NCI-H2196 treated with DMSO at 0.1 percent for 48 hours (cell line): ENCODE data around the gene RLN2.
"Not testable (repeated sequence)": the region's sequence is repeated elsewhere in the genome, so short reads cannot be mapped to it uniquely, and the experiment has no call there.

ENCODE experiments used
- DNase-seq: peaks from one replicate; lab custom pipeline; 2025; ENCODE audit not compliant: unreplicated experiment; lab: John Stamatoyannopoulos, UW

Gene RLN2, protein sequence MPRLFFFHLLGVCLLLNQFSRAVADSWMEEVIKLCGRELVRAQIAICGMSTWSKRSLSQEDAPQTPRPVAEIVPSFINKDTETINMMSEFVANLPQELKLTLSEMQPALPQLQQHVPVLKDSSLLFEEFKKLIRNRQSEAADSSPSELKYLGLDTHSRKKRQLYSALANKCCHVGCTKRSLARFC

GRCh38 chr9:5303840-5304795, at the start of gene RLN2:
TSS of gene RLN2 (minus strand) at chr9:5304716. CDS start at chr9:5304580, 136 bp downstream.
- DNase-seq, result not testable (repeated sequence)

GRCh38 chr9:5354184-5354583, 49.7 kb upstream of the RLN2 start:
- no peak for DNase-seq

- DNase-seq, result no peak
Measured at GRCh38 chr9:5352637-5353248, 48.2 kb upstream of the RLN2 start.

GRCh38 chr9:5338992-5339981, 34.8 kb upstream of the RLN2 start, which contains the start of gene RLN1:
TSS of gene RLN1 (minus strand) at chr9:5339876. CDS start at chr9:5339746, 130 bp downstream.
- DNase-seq, result not testable (repeated sequence)

- no peak for DNase-seq
Measured at GRCh38 chr9:5336688-5337087, 32.2 kb upstream of the RLN2 start.

- not testable (repeated sequence) for DNase-seq
Measured at GRCh38 chr9:5331276-5331675, 26.8 kb upstream of the RLN2 start.

GRCh38 chr9:5326893-5327548, 22.5 kb upstream of the RLN2 start:
- DNase-seq, result no peak

GRCh38 chr9:5326187-5326586, 21.7 kb upstream of the RLN2 start:
- no peak for DNase-seq

DNA sequence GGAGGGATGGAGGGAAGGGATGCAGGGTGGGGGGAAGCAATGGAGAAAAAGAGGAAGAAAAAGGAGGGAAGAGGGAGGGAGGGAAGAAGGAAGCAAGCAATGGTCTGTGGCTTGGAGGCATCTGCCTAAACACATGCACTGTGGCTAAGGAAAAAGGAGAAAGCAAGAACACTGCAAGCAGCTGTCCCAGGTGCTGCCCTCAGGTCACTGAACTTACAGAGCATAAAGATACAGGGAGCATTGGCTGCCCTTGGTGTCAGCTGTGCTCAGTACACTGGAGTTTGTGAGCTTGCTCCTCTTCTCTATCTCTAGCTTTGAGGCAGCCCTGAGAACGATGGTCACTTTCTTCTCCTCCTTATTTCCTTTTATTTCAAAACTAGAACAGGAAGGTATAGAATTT, 17.1 kb upstream of the RLN2 start:
- not testable (repeated sequence) for DNase-seq

DNA sequence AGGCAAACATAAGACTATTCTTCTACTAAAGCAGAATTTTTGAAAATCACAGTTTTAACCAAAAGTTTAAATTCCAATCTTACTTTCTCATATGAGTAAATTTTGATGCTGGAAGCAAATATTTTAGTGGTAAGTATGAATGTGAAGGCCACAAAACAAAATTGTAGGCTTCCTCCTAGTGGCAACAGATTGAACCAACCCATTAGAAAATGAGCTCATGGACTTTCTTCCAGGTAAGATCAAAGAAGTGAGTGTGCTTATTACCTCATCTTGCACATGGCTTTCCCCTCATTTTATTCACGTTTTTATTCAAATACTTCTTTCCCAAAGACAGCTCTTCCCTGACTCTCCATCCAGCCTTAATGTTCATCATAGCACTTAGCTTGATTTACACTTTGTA, 16.5 kb upstream of the RLN2 start:
- no peak for DNase-seq

DNA sequence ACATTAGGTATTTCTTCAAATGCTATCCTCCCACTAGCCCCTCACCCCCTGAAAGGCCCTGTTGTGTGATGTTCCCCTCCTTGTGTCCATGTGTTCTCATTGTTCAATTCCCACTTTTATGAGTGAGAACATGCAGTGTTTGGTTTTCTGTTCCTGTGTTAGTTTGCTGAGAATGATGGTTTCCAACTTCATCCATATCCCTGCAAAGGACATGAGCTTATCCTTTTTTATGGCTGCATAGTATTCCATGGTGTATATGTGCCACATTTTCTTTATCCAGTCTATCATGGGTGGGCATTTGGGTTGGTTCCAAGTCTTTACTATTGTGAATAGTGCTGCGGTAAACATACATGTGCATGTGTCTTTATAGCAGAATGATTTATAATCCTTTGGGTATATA, 11.9 kb upstream of the RLN2 start:
- DNase-seq, result not testable (repeated sequence)

- no peak for DNase-seq
Measured at GRCh38 chr9:5315187-5315923, 10.8 kb upstream of the RLN2 start.

DNA sequence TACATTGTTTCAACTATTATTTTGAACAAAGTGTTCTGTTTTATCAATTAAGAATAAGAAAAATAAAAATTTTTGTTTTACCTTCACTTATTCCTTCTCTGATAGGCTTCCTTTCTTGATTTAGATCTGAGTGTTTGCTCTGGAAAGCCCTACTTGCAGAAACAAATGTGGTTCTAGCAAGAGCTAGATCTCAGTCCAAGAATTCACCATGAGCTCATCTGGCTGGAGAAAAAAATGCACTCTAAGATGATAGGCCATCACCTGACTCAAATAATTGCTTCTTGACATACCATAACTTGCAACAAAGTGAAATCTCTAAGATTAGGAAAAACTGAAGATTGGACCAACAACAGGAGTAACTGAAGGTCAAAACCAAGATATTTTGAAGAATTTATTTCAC, 6.3 kb upstream of the RLN2 start:
- DNase-seq, result no peak

- no peak for DNase-seq
Measured at GRCh38 chr9:5305741-5306140, 1.2 kb upstream of the RLN2 start.

GRCh38 chr9:5301544-5301943, 3.0 kb downstream of the RLN2 start:
- no peak for DNase-seq

- no peak for DNase-seq
Measured at GRCh38 chr9:5292141-5292540, 12.4 kb downstream of the RLN2 start.

DNA sequence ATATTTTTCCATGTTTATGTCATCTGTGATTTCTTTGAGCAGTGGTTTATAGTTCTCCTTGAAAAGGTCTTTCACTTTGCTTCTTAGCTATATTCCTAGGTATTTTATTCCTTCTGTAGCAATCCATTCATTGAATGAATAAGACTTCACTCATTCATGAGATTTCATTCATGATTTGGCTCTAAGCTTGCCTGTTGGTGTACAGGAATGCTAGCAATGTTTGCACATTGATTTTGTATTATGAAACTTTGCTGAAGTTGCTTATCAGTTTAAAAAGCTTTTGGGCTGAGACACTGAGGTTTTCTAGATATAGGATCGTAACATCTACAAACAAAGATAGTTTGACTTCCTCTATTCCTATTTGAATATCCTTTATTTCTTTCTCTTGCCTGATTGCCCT, 15.9 kb downstream of the RLN2 start:
- no peak for DNase-seq

DNA sequence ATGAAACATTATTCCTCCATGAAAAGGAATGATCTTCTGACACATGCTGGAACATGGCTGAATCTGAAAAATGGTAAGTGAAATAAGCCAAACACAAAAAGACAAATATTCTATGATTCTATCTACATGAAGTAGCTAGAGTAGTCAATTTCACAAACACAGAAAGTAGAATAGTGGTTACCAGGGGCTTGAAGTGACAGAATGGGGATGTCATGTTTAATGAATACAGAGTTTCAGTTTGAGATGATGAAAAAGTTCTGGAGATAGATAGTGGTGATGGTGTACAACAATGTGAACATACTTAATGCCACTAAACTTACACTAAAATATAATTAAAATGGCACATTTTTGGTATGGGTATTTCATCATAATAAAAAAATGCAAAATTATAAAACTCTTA, 18.3 kb downstream of the RLN2 start:
- no peak for DNase-seq

DNA sequence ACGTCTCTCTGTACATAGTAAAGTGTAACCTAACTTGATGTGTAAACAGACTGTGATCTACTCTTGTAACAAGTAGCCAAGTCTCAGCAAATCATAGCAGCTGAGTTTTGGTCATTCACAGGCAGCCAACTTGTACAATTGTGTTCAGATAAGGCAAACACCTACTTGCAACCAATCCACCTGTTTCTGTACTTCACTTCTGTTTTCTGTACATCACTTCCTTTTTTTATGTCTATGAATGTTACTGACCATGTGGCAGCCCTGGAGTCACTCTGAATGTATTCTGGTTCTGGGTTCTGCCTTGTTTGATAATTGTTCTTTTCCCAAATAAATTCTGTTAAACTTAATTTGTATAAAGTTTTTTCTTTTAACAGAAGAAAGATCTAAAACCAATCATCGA, 26.0 kb downstream of the RLN2 start:
- no peak for DNase-seq
